Parathyroid adenoma (tissue), 2 donors: ENCODE measurements around the gene SMAD7.
"Not testable (repeated sequence)": the region's sequence is repeated elsewhere in the genome, so short reads cannot be mapped to it uniquely, and the experiment has no call there.

Experiments
- H2AFZ ChIP-seq: fragments of 300-600 bp; sonication (generic); one replicate; pipeline ENCODE4 v1.7.0; 2017; ENCODE audit warnings: antibody characterized with exemption, mild to moderate bottlenecking
- H3K27ac ChIP-seq: fragments of 300-600 bp; sonication (generic); one replicate; pipeline ENCODE4 v1.7.0; 2017
- H3K27me3 ChIP-seq: fragments of 300-600 bp; sonication (generic); one replicate; pipeline ENCODE4 v1.7.0; 2017; ENCODE audit warnings: low read length; ENCODE audit not compliant: control insufficient read depth, insufficient read depth
- H3K36me3 ChIP-seq: fragments of 300-600 bp; sonication (generic); one replicate; pipeline ENCODE4 v1.7.0; 2017; ENCODE audit warnings: low read length; ENCODE audit not compliant: control insufficient read depth, insufficient read depth
- H3K4me1 ChIP-seq: fragments of 300-600 bp; sonication (generic); one replicate; pipeline ENCODE4 v1.7.0; 2017; ENCODE audit warnings: control low read depth
- H3K4me2 ChIP-seq: fragments of 300-600 bp; sonication (generic); one replicate; pipeline ENCODE4 v1.7.0; 2017; ENCODE audit warnings: low read length
- H3K4me3 ChIP-seq: fragments of 300-600 bp; sonication (generic); one replicate; pipeline ENCODE4 v1.7.0; 2017; ENCODE audit warnings: low read depth, low read length
- H3K79me2 ChIP-seq: fragments of 300-600 bp; sonication (generic); one replicate; pipeline ENCODE4 v1.7.0; 2017; ENCODE audit warnings: control low read depth
- H3K9ac ChIP-seq: fragments of 300-600 bp; sonication (generic); one replicate; pipeline ENCODE4 v1.7.0; 2017; ENCODE audit warnings: mild to moderate bottlenecking
- H3K9me3 ChIP-seq: fragments of 300-600 bp; sonication (generic); one replicate; pipeline ENCODE4 v1.7.0; 2017; ENCODE audit warnings: low read length; ENCODE audit not compliant: control insufficient read depth
- CTCF ChIP-seq: fragments of 300-600 bp; sonication (generic); IDR thresholded peaks from one replicate; pipeline ENCODE4 v1.7.0; 2017; ENCODE audit warnings: antibody characterized with exemption, mild to moderate bottlenecking
- donor health status: primary hyperparathyroidism.

The SMAD7 gene

GRCh38 chr18:48872234-48873145 is 78.3 kb downstream of the SMAD7 start:
- Histone ChIP-seq H3K36me3 (no peaks in the 10 kb centered on the region), H3K27me3 (no peaks in the 10 kb centered on the region), H3K4me1 (no peaks in the 10 kb centered on the region), H3K4me3 (no peak overlapping the region), H3K27ac (no peak overlapping the region), H3K4me2 (no peak overlapping the region), H2AFZ (no peak overlapping the region), H3K9me3 (no peaks in the 10 kb centered on the region), H3K9ac (no peak overlapping the region), H3K79me2 (no peaks in the 10 kb centered on the region)
- TF ChIP-seq CTCF: no peak

GRCh38 chr18:48871391-48872166 is 79.2 kb downstream of the SMAD7 start:
- H3K4me3 ChIP-seq: no peak overlapping the region
- H3K36me3 ChIP-seq: no peaks in the 10 kb centered on the region
- H3K9ac ChIP-seq: no peak overlapping the region
- no peak overlapping the region for H3K27ac ChIP-seq
- no peaks in the 10 kb centered on the region for H3K79me2 ChIP-seq
- no peaks in the 10 kb centered on the region for H3K9me3 ChIP-seq
- H2AFZ ChIP-seq: no peak overlapping the region
- no peak overlapping the region for H3K4me2 ChIP-seq
- H3K4me1 ChIP-seq: no peaks in the 10 kb centered on the region
- TF ChIP-seq CTCF: no peak
- no peaks in the 10 kb centered on the region for H3K27me3 ChIP-seq

GRCh38 chr18:48870926-48871325 is 79.8 kb downstream of the SMAD7 start:
- H3K79me2 ChIP-seq, H3K9ac ChIP-seq, H3K4me1 ChIP-seq, H3K4me2 ChIP-seq, H3K4me3 ChIP-seq, H3K27ac ChIP-seq, H2AFZ ChIP-seq, H3K36me3 ChIP-seq, H3K9me3 ChIP-seq, H3K27me3 ChIP-seq: not testable (repeated sequence)
